ENCODE results near the gene MYO1G.

- TF ChIP-seq CTCF (IDR thresholded peaks at IDR 0.05) = no peak
- TF ChIP-seq POLR2A (IDR thresholded peaks at IDR 0.05) = no peak
These were observed at the start of gene MYO1G for GRCh38 chr7:44978511-44979366.

Measured in adrenal gland (tissue), 5 donors.